ENCODE measurements around the gene PAPPA2.

- TF ChIP-seq CTCF (conservative IDR thresholded peaks at IDR 0.05): no peak
- TF ChIP-seq ZFX (IDR thresholded peaks at IDR 0.05): no peak
Measured at GRCh38 chr1:176885751-176886150, 422.8 kb downstream of the PAPPA2 start.
